HEK293T (cell line): ENCODE data around the gene PTPN2.

ENCODE experiments used
- CTCF ChIA-PET: fragments of 350-600 bp; formaldehyde crosslinking; extraction: SDS; loops from one replicate; lab custom pipeline; 2021; ENCODE audit warnings: antibody characterized with exemption, inconsistent platforms; lab: Yijun Ruan, JAX
- POLR2A ChIA-PET: fragments of 350-600 bp; formaldehyde crosslinking; extraction: SDS; loops from one replicate; lab custom pipeline; 2020; ENCODE audit warnings: antibody characterized with exemption, inconsistent platforms; lab: Yijun Ruan, JAX
- DNase-seq: peaks from one replicate; pipeline ENCODE4 v3.0.0; 2012; ENCODE audit warnings: mixed read lengths; ENCODE audit errors: extremely low spot score
- ARNT ChIP-seq: fragments of 450-650 bp; IDR thresholded peaks from 2 replicates; pipeline ENCODE4 v1.6.1; 2017; ENCODE audit warnings: mild to moderate bottlenecking
- BHLHE40 ChIP-seq: fragments of 450-650 bp; IDR thresholded peaks from 2 replicates; pipeline ENCODE4 v1.6.1; 2016; ENCODE audit warnings: mild to moderate bottlenecking, moderate library complexity, borderline replicate concordance
- CTBP1 ChIP-seq: fragments of 450-650 bp; IDR thresholded peaks from 2 replicates; pipeline ENCODE4 v1.6.1; 2016; ENCODE audit warnings: borderline replicate concordance
- ELF4 ChIP-seq: fragments of 450-650 bp; IDR thresholded peaks from 2 replicates; pipeline ENCODE4 v1.6.1; 2017; ENCODE audit warnings: antibody characterized with exemption
- FOXA1 ChIP-seq: fragments of 450-650 bp; IDR thresholded peaks from 2 replicates; pipeline ENCODE4 v1.6.1; 2016; ENCODE audit warnings: mild to moderate bottlenecking
- FOXK2 ChIP-seq: fragments of 450-650 bp; IDR thresholded peaks from 2 replicates; pipeline ENCODE4 v1.6.1; 2016; ENCODE audit warnings: mild to moderate bottlenecking
- FOXM1 ChIP-seq: fragments of 450-650 bp; IDR thresholded peaks from 2 replicates; pipeline ENCODE4 v1.6.1; 2017; ENCODE audit warnings: mild to moderate bottlenecking, borderline replicate concordance
- HDGF ChIP-seq: fragments of 450-650 bp; IDR thresholded peaks from 2 replicates; pipeline ENCODE4 v1.6.1; 2017; ENCODE audit warnings: antibody characterized with exemption, borderline replicate concordance
- L3MBTL2 ChIP-seq: fragments of 450-650 bp; conservative IDR thresholded peaks from 2 replicates; pipeline ENCODE4 v1.6.1; 2016; ENCODE audit warnings: mild to moderate bottlenecking
- LEF1 ChIP-seq: fragments of 450-650 bp; IDR thresholded peaks from 2 replicates; pipeline ENCODE4 v1.6.1; 2017; ENCODE audit warnings: mild to moderate bottlenecking, borderline replicate concordance
- NFRKB ChIP-seq: fragments of 450-650 bp; IDR thresholded peaks from 2 replicates; pipeline ENCODE4 v1.6.1; 2016; ENCODE audit warnings: mild to moderate bottlenecking, moderate library complexity
- SP1 ChIP-seq: fragments of 450-650 bp; IDR thresholded peaks from 2 replicates; pipeline ENCODE4 v1.6.1; 2017
- SUZ12 ChIP-seq: fragments of 450-650 bp; IDR thresholded peaks from 2 replicates; pipeline ENCODE4 v1.6.1; 2016; ENCODE audit warnings: mild to moderate bottlenecking
- TARDBP ChIP-seq: fragments of 450-650 bp; IDR thresholded peaks from 2 replicates; pipeline ENCODE4 v1.6.1; 2016
- ZNF384 ChIP-seq: fragments of 450-650 bp; IDR thresholded peaks from 2 replicates; pipeline ENCODE4 v1.6.1; 2016
- TF ChIP-seq, protein P1 (sequence below): fragments of 450-650 bp; IDR thresholded peaks from 2 replicates; pipeline ENCODE4 v1.6.1; 2016

The PTPN2 gene

DNA sequence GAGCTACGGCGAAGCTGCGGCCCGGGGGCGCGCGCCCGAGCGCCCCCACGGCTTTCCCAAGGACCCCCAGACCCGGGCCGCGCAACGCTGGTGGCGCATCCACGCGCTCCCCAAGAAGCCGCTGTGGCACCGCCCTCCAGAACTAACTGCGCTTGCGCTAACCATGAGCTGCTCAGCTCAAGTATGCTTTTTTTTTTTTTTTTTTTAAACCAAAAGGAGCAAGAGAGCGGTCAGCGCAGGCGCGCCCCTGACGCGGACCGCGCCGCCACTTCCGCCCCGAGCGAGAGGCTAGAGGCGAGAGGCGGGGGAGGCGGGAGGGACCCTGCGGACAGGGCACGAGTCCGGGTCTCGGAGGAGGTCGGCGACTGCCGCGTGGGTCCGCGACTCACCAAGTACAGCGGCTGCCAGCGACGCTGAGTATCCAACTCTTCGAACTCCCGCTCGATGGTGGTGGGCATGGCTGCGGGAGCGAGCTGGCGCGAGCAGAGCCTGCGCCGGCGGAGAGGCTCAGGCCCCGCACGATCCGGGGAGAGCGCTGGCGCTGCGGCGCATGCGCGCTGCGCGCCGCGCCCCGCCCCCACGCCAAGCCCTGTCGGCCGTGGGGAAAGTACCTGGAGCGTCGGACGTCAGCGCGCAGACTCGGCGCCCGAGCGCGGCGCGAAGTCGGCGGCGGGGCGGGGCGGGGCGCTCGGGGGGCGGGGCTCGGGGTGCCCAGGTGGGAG, at the start of gene PTPN2:
TSS of gene PTPN2 (minus strand) at position 554 of the 722 bp plus-strand sequence. CDS start at position 458, 96 bp downstream.
- no peak for TF ChIP-seq FOXK2
- no peak for TF ChIP-seq SP1
- no peak for TF ChIP-seq FOXA1
- no peak for TF ChIP-seq HDGF
- TF ChIP-seq, protein P1, sequence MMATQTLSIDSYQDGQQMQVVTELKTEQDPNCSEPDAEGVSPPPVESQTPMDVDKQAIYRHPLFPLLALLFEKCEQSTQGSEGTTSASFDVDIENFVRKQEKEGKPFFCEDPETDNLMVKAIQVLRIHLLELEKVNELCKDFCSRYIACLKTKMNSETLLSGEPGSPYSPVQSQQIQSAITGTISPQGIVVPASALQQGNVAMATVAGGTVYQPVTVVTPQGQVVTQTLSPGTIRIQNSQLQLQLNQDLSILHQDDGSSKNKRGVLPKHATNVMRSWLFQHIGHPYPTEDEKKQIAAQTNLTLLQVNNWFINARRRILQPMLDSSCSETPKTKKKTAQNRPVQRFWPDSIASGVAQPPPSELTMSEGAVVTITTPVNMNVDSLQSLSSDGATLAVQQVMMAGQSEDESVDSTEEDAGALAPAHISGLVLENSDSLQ: no peak
- TF ChIP-seq TARDBP: no peak
- TF ChIP-seq FOXM1: no peak
- TF ChIP-seq ELF4: peak; percentile 48; the same call in 1 of the 2 replicates
- TF ChIP-seq LEF1: no peak
- TF ChIP-seq BHLHE40: no peak
- TF ChIP-seq ZNF384: peak; percentile 92
- TF ChIP-seq SUZ12: no peak
- peak; percentile 88 for TF ChIP-seq L3MBTL2
- TF ChIP-seq CTBP1: no peak
- no peak for TF ChIP-seq ARNT
- no peak for TF ChIP-seq NFRKB
- POLR2A ChIA-PET: interaction anchor here (0.5 to 1.6 kb wide), 19 partner anchors 13 to 508 kb away, joined by 3 to 9 read pairs (median 3); partner anchors contain the start of gene CEP192
- CTCF ChIA-PET: interaction anchor here (0.6 kb wide), 1 partner anchor 745 kb away, joined by 3 read pairs; no protein-coding TSS in a partner anchor
- DNase-seq: peak; percentile 86

DNA sequence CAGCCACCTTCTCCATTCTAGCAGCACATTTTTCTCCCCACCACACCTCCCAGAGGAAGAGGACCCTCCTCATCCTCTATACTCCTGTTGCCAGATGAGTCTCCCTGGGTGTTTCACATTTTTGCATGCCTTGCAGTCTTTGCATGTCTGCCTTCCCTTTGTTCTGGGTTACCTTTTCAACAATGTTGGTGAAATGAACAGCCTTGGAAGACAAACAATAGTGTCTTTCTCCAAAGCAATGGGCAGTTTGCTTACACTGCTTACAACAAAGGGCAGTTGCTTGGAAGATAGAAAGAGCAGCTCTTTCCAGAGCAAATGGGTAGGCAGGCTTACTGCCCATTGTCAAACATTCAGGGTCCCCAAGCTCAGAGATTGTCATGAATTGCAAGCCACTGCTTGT, 49.3 kb upstream of the PTPN2 start:
- CTCF ChIA-PET: interaction anchor here (1.2 to 2.6 kb wide), 3 partner anchors 11 to 206 kb away, joined by 3 to 14 read pairs (median 7); no protein-coding TSS in a partner anchor
- TF ChIP-seq ARNT (no peak), L3MBTL2 (no peak), ELF4 (no peak), SUZ12 (no peak), HDGF (no peak), SP1 (no peak), FOXA1 (no peak), TARDBP (no peak), LEF1 (no peak), FOXK2 (no peak), FOXM1 (no peak), CTBP1 (no peak), ZNF384 (no peak), NFRKB (no peak), BHLHE40 (no peak)
- TF ChIP-seq, protein P1: no peak
- POLR2A ChIA-PET: no interaction called here
- DNase-seq: no peak

DNA sequence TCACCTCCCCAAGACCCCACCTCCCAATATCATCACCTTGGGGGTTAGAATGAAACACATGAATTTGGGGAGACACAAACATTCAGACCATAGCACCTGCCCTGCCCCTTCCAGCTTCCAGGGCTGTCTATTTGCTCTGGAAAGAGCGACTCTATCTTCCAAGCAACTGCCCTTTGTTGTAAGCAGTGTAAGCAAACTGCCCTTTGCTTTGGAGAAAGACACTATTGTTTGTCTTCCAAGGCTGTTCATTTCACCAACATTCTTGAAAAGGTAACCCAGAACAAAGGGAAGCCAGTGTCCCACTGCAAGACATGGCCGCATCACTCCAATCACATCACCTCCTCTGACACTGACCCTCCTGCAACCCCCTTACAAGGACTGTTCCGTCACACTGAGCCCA, 46.9 kb upstream of the PTPN2 start:
- TF ChIP-seq, protein P1: no peak
- TF ChIP-seq ZNF384 (no peak), LEF1 (no peak), NFRKB (no peak), SUZ12 (no peak), FOXK2 (no peak), ARNT (no peak), CTBP1 (no peak), SP1 (no peak), FOXM1 (no peak)
- DNase-seq: no peak
- POLR2A ChIA-PET: no interaction called here
- CTCF ChIA-PET: no interaction called here

DNA sequence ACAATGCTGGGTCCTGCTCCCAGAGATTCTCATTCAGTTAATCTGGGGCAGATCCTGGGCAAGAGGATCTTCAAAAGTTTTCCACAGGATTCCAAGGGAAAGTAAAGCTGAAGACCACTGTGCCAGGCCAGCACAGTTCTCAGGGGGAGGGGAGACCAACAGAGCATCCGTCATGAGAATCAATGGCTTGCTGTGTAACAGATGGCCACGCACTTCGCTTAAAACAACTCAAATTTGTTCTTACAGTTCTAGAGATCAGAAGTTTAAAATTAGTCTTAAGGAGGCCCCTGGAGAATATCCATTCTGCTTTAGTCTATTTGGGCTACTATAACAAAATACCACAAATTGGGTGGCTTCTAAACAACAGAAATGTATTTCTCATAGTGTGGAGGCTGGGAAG, 46.3 kb upstream of the PTPN2 start:
- ChIA-PET POLR2A (no interaction called here), CTCF (no interaction called here)
- no peak for DNase-seq
- no peak for TF ChIP-seq BHLHE40
- no peak for TF ChIP-seq L3MBTL2
- TF ChIP-seq, protein P1: no peak
- TF ChIP-seq LEF1: no peak
- no peak for TF ChIP-seq NFRKB
- TF ChIP-seq FOXA1: no peak
- TF ChIP-seq SP1: no peak
- TF ChIP-seq HDGF: no peak
- TF ChIP-seq ELF4: no peak
- TF ChIP-seq SUZ12: no peak
- TF ChIP-seq FOXK2: no peak
- no peak for TF ChIP-seq ZNF384
- TF ChIP-seq TARDBP: no peak
- no peak for TF ChIP-seq ARNT
- no peak for TF ChIP-seq CTBP1
- TF ChIP-seq FOXM1: no peak

DNA sequence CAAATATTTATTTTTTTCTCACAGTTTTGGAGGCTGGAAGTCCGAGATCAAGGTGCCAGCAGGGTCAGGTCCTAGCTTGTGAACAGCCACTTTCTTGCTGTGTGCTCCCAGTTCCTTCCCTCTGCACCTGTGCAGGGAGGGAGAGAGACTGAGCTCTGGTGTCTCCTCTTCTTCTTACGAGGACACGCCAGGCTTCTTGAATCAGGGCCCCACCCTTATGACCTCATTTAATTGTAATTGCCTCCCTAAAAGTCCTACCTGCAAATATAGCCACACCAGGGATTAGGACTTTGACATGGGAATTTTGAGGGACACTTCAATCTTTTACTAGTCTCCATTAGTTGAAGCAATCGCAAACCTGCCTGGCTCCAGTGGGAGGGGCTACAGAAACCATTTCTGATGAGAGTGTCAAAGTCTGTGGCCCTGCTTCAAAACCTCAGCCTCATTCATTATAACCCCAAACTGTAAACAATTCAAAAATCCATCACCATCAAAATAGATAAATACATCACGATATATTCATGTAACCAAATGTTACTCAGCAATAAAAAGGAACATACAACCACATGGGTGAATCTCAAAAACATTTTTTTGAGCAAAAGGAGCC, 45.5 kb upstream of the PTPN2 start:
- no peak for DNase-seq
- TF ChIP-seq, protein P1: no peak
- no peak for TF ChIP-seq SP1
- no peak for TF ChIP-seq FOXA1
- no peak for TF ChIP-seq SUZ12
- TF ChIP-seq ELF4: no peak
- CTCF ChIA-PET: no interaction called here
- POLR2A ChIA-PET: no interaction called here
